Globus pallidus (tissue), 1 donor: ENCODE results near the gene LRP8.

Source experiments
- DNase-seq: peaks from one replicate; pipeline ENCODE4 v3.0.0-alpha.2; 2015; ENCODE audit warnings: low spot score

LRP8 gene

DNA sequence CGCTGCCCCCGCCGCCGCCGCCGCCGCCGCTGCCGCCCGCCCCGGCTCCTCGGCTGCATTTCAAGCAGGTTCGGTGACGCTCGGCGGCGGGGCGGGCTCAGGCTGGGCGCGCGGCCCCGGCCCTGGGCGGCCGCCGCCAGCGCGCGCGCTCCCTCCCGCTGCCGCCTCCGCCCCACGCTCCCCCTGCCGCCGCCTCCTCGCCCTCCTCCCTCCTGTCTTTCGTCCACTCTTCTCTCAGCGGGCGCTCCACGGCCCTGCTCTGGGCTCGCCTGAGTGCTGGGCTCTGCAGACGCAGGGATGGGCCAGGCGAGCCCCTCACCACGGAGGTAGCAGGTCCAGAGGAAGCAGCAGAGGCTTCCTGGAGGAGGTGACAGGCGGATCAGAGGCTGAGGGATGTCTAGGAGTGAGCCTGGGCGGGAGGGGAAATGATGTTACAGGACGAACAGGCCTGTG is at the start of gene LRP8:
LRP8 (minus strand) TSS at position 62 of the 453 bp plus-strand sequence. CDS start 158 bp downstream, outside the sequence.
- DNase-seq: peak; percentile 54

- no peak for DNase-seq
These were observed 49.6 kb upstream of the LRP8 start for GRCh38 chr1:53377438-53377841.

- no peak for DNase-seq
These were observed 49.0 kb upstream of the LRP8 start for GRCh38 chr1:53376742-53377437.

- DNase-seq: no peak
These were observed 48.2 kb upstream of the LRP8 start for GRCh38 chr1:53376041-53376461.

DNA sequence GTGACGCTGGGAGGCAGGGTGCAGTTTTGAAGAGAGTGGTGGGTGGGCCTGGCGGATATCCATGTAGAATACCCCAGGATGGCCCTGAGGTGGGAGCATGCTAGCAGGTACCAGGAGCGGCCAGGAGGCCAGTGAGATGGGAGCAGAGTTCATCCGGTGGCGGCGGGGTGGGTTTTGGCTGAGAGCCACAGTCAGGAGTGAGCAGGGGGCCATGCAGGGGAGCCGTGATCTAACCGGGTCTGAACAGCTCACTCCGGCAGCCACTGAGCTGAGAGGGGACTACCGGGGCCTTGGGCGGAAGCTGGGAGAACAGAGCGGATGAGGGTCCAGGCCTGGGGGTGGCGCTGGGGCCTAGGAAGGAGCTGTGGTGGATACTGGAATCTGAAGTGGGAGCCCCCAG is 47.6 kb upstream of the LRP8 start:
- DNase-seq: no peak

GRCh38 chr1:53373246-53373645 is 45.4 kb upstream of the LRP8 start:
- DNase-seq: no peak

DNA sequence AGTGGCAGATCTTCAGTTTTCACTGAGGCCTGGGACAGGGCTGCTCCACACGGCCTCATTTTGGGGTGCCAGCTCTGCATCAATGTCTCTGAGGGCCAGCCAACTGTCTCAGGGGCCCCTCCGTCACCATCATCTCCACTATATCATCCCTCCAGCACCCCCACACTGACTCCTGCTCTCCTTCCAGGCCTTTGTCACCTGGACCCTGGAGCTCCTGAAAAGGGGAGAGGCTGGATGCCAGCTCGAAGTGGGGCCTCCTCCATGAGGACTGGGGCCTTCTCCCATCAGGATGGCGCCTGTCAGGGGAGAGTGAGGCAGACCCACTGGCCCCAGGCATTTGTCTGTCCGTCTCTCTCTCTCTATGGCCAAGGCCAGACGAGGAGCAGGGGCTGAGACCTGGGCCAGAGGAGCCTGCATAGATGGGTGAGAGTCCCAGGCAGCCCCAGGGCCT is 44.7 kb upstream of the LRP8 start:
- DNase-seq: no peak

DNA sequence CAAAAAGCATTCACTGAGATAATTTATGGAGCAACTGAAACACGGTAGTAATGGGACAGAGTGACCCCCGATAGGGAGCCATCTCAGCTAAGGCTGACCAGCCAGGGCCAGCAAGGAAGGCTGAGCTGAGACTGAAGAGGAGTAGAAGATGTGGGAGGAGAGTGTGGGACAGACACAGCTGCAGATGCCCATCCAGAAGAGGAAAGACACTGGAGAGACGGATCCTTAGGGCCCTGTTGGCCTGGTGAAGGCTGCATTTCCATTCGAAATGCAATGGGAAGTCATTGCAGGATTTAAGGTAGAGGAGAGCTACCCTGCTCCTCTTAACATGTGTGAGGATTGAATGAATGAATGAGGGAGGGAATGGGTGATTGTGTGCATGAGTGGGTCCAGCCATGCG is 44.0 kb upstream of the LRP8 start:
- DNase-seq: no peak

DNA sequence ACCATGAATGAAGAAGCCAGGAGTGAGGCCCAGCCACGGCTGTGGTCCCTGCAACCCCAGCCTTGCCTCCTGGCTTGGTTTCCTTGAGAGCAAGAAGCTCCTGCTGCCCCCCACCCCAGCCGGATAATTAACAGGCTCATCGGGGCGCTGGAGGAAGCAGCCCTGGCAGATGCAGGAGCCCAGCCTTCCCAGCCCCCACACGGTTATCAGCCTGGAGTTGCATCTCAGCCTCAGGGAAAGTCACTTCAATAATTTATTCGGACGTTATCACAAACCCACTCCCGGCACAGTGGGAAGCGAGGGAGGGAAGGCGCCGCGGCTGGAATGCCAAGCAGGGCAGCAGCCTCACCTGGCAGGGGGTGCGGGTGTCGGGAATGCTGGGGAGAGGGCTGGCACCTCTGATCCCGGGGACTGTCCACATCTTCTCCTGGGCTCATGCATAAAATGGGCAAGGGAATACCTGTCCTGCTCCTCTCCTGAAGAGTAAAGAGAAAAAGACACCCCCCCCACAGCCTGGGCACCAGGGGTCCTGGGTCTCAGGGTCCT is 43.3 kb upstream of the LRP8 start:
- no peak for DNase-seq

DNA sequence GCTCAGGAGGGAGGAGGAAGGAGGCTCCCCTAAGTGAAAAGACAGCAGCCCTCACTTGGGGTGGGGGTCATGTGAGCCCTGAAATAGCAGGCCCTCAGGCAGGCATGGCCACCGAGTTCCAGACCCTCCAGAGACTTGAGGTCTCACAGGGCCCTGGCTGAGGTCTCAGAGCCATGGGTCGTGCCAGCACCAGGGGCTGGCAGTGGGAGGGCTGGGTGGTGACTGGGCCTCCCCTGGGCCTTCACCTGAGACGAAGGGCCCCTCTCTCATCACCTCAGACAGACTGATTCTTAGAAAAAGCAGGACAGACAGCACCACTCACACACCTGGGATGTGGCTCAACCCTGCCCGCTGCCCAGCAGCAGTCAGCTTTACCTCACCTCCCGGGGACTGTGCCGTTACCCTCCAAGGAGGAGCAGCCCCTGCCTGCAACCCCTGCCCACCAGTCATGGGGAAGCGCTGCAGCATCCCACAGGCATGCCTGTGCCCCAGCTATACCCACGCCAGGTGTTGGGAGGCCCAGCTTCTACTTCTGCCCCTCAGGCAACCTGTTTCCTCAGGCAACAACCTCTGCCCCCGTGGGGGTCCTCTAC is 42.6 kb upstream of the LRP8 start:
- no peak for DNase-seq

- DNase-seq: no peak
These were observed 41.9 kb upstream of the LRP8 start for GRCh38 chr1:53369761-53370160.

- no peak for DNase-seq
These were observed 41.3 kb upstream of the LRP8 start for GRCh38 chr1:53369034-53369750.

GRCh38 chr1:53368314-53369033 is 40.6 kb upstream of the LRP8 start:
- DNase-seq: peak; percentile 17

GRCh38 chr1:53367503-53368313 is 39.8 kb upstream of the LRP8 start:
- DNase-seq: peak; percentile 16

DNA sequence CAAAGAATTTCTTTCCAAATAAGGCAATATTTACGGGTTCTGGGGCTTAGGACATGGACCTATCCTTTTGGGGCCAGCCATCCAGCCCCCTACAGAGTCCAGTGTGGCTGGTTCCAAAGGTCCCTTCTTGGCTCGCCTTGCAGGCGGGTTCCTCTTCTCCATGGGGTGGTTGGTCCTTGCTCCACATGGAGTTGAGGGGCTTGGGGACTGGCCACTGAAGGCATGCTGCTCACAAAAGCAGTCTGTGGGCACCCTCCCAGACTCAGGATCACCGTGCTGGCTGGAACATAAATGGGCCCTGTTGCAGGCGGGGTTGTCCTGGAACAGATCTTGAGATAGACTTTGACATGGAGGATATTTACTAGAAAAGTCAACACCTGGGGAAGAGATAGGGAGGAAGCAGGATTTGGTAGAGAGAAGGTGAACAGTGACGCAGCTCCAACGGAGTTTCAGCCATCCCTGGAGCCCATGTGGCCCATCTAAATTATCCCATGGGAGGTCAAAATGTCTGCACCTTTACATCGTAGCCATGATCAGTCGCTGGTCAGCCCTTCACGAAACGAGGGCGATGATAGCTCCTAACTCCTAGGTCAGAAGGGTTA is 39.1 kb upstream of the LRP8 start:
- no peak for DNase-seq

- no peak for DNase-seq
These were observed 37.7 kb upstream of the LRP8 start for GRCh38 chr1:53365437-53366063.

GRCh38 chr1:53362851-53363642 is 35.2 kb upstream of the LRP8 start:
- no peak for DNase-seq

DNA sequence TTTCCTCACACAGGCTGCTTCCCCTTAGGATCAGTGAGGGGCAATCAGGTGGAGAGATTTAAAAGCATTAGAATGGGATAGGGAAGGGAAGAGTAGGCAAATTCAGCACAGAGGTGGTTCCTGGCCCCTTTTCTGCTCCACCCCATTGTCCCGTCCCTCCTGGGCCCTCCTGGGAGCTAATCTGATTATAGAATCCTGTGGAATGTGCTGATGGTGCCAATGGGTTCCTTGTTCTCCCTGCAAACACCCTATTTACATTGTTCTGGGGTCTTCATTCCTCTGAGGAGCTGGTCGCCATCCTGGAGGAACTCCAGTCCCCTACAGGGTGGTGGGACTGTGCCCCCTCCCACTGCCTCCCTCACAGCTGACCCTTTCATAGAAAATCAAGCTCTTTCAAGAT is 34.4 kb upstream of the LRP8 start:
- no peak for DNase-seq

DNA sequence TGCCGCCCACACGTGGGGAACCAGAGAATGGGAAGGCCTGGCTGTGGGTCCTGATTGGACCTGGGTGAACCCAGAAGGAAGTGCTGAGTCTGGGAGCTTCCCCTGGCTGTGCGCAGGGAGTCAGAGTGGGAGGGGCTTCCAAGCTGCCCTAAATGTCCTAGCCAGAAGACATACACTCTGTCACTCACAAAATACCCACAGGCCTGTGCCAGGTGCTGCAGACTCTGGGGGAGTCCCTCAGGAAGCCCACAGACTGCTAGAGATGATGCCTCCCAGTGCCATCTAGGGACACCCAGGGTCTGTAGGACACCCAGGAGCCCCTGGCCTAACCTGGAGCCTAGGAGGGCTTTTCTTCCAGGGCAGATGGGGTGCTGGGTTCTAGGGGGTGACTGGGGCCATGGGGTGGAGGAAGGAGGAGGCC is 33.7 kb upstream of the LRP8 start:
- no peak for DNase-seq

DNA sequence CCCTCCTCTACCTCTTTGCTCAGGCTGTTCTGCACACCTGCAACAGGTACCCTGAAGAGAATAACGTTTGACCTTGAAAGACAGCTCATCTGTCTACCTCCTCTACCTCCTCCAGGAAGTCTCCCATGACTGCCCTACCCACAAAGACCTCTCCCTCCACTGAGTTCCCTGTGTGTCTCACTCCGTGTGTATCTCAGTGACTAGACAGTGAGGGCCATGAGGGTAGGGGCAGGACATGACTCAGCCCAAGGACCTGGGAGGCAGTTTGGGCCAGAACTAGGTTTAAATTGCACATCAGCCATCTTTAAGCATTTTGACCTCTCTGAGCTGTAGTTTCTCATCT is 32.0 kb upstream of the LRP8 start:
- no peak for DNase-seq
